ENCODE results near the gene DUSP5. TPM values are rescaled to one million over a fixed set of nuclear protein-coding genes. Genes with fewer than 3 reads are reported as not detected.

Gene DUSP5
- total RNA-seq, 1 experiment from 2014 or later = 1.6 TPM

Other genes with a start within 250 kb of the DUSP5 start
- gene SMNDC1, start 193.0 kb upstream of the DUSP5 start, total RNA-seq (2014; rRNA removed; shearing (Covaris generic)) = 11.1 and 13.5 TPM in 2 replicates
- 38.5 and 57.7 TPM in 2 replicates for gene SMC3, start 69.8 kb downstream of the DUSP5 start, total RNA-seq (2014; rRNA removed; shearing (Covaris generic))
- gene RBM20, start 146.4 kb downstream of the DUSP5 start, total RNA-seq (2014; rRNA removed; shearing (Covaris generic)) = 2.4 and 2.7 TPM in 2 replicates